Brain microvascular endothelial cell (primary cell): ENCODE data around the gene SLC25A18.
A peak's percentile ranks its signal among the peaks of the same experiment; 100 is the strongest.
"Not testable (repeated sequence)": the region's sequence is repeated elsewhere in the genome, so short reads cannot be mapped to it uniquely, and the experiment has no call there.

Experiments used
- DNase-seq: peaks from one replicate; pipeline ENCODE4 v3.0.0-alpha.2; 2020
- H3K27ac ChIP-seq: fragments of 250-450 bp; sonication (Bioruptor Pico); 2 replicates; pipeline ENCODE4 v1.5.1; 2020; ENCODE audit warnings: mild to moderate bottlenecking, moderate library complexity
- H3K27me3 ChIP-seq: fragments of 250-450 bp; sonication (Bioruptor Pico); replicated peaks from 2 replicates; pipeline ENCODE4 v1.5.1; 2020; ENCODE audit warnings: mild to moderate bottlenecking
- H3K36me3 ChIP-seq: fragments of 250-450 bp; sonication (Bioruptor Pico); replicated peaks from 2 replicates; pipeline ENCODE4 v1.5.1; 2020; ENCODE audit warnings: mild to moderate bottlenecking
- H3K4me3 ChIP-seq: 2 replicates; pipeline ENCODE4 v1.5.1; 2011; ENCODE audit warnings: low read depth, mild to moderate bottlenecking, control low read depth, low read length, moderate library complexity
- in situ Hi-C: cut with HindIII; loops from 2 replicates; pipeline ENCODE4 v1.10.0; 2017; ENCODE audit warnings: low sequenced_read_pairs, low pct_ligation_motif_present
- TF ChIP-seq, protein P1 (sequence below): IDR thresholded peaks from 2 replicates; pipeline ENCODE4 v1.5.1; 2011; ENCODE audit warnings: low read depth, mild to moderate bottlenecking, moderate library complexity, low read length, control low read depth, inconsistent platforms; ENCODE audit errors: missing control alignments

The SLC25A18 gene, protein sequence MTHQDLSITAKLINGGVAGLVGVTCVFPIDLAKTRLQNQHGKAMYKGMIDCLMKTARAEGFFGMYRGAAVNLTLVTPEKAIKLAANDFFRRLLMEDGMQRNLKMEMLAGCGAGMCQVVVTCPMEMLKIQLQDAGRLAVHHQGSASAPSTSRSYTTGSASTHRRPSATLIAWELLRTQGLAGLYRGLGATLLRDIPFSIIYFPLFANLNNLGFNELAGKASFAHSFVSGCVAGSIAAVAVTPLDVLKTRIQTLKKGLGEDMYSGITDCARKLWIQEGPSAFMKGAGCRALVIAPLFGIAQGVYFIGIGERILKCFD

DNA sequence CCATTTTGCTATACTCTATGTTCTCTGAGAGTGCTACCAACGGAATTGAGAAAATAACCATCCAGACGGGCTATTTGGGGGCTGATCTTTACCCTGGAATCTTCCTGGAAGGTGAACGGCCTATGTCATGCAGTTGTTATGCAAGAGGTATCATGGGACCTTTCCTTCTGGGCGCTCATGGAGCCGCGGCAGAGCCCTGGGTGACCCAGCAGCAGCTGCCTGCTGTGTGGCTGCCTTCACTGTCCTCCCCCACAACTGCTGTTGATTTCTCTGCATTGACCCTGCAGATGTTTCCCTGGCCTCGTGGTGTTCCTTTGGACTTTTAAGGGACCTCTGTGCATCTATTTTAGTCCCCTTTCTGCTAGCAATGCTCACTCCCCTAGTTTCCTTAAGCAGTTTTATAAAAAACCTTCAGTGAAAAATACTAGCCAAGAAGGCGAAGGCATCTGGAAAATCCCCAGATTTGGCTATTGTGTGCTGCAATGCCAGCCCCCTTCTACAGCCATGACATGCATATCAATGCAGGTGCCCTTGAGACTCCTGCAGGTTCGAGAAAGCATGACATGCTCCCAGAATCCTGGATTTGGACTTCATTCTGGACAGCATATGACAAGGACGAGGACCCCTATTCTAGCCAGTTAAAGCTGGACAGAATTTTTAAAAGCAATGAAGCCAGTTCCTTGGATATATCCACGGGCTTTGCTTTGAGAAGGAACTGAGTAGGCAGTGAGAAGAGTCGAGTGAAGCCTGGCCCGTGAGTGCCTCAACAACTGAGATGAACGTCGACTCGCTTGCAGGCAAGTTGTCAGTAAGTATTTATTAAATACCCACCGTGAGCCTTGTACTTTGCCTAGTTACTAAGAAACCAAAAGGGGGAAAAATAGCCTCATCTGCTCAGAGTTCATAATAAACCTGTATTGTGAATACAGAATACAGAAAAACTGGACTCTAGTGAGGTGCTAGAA is at the start of gene SLC25A18:
TSS of gene SLC25A18 (plus strand) at position 593 of the 965 bp plus-strand sequence. CDS start 16,447 bp downstream, outside the sequence.
- no peak for DNase-seq
- no peak within 1 kb of the TSS for H3K4me3 ChIP-seq
- H3K36me3 ChIP-seq = no peaks in the 10 kb centered on the region
- no peak within 1 kb of the TSS for H3K27ac ChIP-seq
- H3K27me3 ChIP-seq = no peaks in the 10 kb centered on the region
- TF ChIP-seq, protein P1, sequence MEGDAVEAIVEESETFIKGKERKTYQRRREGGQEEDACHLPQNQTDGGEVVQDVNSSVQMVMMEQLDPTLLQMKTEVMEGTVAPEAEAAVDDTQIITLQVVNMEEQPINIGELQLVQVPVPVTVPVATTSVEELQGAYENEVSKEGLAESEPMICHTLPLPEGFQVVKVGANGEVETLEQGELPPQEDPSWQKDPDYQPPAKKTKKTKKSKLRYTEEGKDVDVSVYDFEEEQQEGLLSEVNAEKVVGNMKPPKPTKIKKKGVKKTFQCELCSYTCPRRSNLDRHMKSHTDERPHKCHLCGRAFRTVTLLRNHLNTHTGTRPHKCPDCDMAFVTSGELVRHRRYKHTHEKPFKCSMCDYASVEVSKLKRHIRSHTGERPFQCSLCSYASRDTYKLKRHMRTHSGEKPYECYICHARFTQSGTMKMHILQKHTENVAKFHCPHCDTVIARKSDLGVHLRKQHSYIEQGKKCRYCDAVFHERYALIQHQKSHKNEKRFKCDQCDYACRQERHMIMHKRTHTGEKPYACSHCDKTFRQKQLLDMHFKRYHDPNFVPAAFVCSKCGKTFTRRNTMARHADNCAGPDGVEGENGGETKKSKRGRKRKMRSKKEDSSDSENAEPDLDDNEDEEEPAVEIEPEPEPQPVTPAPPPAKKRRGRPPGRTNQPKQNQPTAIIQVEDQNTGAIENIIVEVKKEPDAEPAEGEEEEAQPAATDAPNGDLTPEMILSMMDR = peak; percentile 31
- in situ Hi-C loops = no loop called here

DNA sequence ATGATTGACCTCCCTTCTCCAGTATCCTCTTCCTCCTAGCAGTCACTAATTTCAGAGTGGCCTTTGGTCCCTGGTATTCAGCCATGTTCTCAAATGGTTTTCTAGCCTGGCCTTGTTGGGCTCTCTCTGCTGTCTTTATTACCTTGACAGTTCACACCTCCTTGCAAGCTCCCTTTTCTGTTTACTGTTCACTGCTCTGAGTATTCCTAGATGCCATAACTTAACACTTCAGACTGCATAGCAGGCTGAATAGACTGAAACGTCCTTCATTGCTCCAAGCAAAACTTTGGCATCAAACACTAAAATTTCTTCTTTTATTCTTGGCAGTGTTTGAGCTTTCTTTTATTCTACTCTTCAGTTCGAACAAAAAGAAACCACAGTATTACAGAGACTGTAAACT is 49.7 kb upstream of the SLC25A18 start:
- TF ChIP-seq, protein P1 = no peak
- no peak overlapping the region for H3K27ac ChIP-seq
- no peaks in the 10 kb centered on the region for H3K27me3 ChIP-seq
- in situ Hi-C loops = no loop called here
- DNase-seq = no peak
- H3K36me3 ChIP-seq = no peaks in the 10 kb centered on the region
- no peak overlapping the region for H3K4me3 ChIP-seq

DNA sequence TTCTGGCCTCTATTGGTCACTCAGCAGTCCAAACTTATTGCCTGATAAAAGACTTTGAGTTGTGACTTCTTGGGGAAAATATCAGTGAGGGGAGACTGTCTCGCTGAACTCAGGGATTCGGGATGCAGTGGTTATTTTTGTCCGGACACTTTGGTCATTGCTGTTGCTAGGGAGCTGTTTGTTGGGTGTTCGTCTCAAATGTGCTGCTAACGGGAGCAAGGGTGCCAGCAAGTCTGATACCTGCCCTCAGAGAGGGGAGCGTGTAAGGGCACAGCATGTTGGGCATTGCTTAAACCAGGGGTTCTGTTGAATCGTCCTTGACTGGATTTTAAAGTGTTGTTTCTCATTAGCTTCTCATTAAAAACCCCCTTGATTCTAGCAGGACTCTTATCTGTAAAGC is 49.2 kb upstream of the SLC25A18 start:
- no peak for DNase-seq
- TF ChIP-seq, protein P1 = no peak
- H3K27ac ChIP-seq = no peak overlapping the region
- in situ Hi-C loops = no loop called here
- no peaks in the 10 kb centered on the region for H3K36me3 ChIP-seq
- H3K27me3 ChIP-seq = no peaks in the 10 kb centered on the region
- H3K4me3 ChIP-seq = no peak overlapping the region

DNA sequence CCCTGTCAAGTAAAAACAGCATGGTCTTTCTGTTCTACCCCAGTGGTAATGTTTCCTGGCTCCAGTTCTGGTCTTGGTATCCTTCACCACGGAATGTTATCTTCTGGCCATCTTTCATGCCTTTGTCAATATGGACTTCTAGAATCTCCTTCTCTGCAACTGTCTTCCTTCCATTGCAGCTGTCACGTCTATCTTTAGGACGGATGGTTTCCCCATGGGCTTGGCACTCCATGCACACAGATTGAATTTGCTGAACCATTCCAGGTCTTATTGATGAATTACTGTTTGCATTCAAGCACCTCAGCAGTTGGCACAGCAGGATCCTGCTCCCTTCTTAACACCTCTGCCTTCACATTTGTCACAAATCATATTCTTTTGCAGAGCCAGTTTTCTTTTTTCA is 44.9 kb upstream of the SLC25A18 start:
- H3K4me3 ChIP-seq = no peak overlapping the region
- TF ChIP-seq, protein P1 = no peak
- no peaks in the 10 kb centered on the region for H3K36me3 ChIP-seq
- in situ Hi-C loops = no loop called here
- DNase-seq = no peak
- no peaks in the 10 kb centered on the region for H3K27me3 ChIP-seq
- no peak overlapping the region for H3K27ac ChIP-seq

DNA sequence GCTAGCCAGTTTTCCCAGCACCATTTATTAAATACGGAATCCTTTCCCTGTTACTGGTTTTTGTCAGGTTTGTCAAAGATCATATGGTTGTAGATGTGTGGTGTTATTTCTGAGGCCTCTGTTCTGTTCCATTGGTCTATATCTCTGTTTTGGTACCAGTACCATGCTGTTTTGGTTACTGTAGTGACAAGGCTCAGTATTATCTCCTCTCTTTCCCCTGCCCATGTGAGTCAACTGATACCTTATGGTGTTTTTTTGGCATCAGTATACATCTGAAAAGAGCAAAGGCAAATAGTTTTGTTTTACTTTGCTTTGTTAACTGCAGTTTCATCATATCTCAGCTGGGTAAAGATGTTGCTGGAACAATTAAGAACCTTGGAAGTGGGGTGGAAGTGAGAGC is 41.3 kb upstream of the SLC25A18 start:
- H3K27me3 ChIP-seq, H3K27ac ChIP-seq, DNase-seq, in situ Hi-C loops, H3K36me3 ChIP-seq, H3K4me3 ChIP-seq: not testable (repeated sequence)

DNA sequence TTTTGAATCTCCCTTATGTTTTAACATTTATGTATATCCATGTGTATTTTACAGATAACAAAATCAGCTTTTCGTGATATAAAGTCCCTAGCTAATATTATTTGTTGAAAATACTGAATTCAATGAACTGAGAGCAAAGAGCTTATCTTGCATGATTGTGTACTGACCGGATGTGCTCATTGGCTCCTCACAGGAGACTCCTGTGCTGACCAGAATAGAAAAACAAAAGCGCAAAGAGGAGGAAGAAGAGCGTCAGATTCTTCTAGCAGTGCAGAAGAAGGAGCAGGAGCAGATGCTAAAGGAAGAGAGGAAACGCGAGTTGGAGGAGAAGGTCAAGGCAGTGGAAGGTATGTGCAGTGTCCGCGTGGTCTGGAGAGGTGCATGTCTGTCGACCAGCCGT is 39.4 kb upstream of the SLC25A18 start:
- Histone ChIP-seq H3K4me3 (no peak overlapping the region), H3K27ac (no peak overlapping the region), H3K27me3 (no peaks in the 10 kb centered on the region), H3K36me3 (no peaks in the 10 kb centered on the region)
- no peak for DNase-seq
- TF ChIP-seq, protein P1 = no peak
- in situ Hi-C loops = no loop called here
